Mesothelial cell of epicardium (in vitro differentiated cells): ENCODE results near the gene HDAC9. TPM values are rescaled to one million over a fixed set of nuclear protein-coding genes. Genes with fewer than 3 reads are reported as not detected.

Experiments used
- DNase-seq, 2 experiments: peaks; one replicate each; pipeline ENCODE4 v3.0.0; 2021; ENCODE audit warnings: low spot score in 2 of 2; ENCODE audit not compliant: unreplicated experiment in 2 of 2
- H3K27ac Mint-ChIP-seq: 2 replicates; pipeline ENCODE4 v1.8.0; 2021; ENCODE audit warnings: mixed read lengths
- H3K27me3 Mint-ChIP-seq: 2 replicates; pipeline ENCODE4 v1.8.0; 2021; ENCODE audit warnings: low read depth, mixed read lengths
- H3K36me3 Mint-ChIP-seq: 2 replicates; pipeline ENCODE4 v1.8.0; 2021; ENCODE audit warnings: mixed read lengths
- H3K4me1 Mint-ChIP-seq: 2 replicates; pipeline ENCODE4 v1.8.0; 2021; ENCODE audit warnings: mixed read lengths
- H3K4me3 Mint-ChIP-seq: 2 replicates; pipeline ENCODE4 v1.8.0; 2021; ENCODE audit warnings: mild to moderate bottlenecking, moderate library complexity, mixed read lengths
- H3K9me3 Mint-ChIP-seq: 2 replicates; pipeline ENCODE4 v1.8.0; 2021; ENCODE audit warnings: mixed read lengths
- CTCF ChIP-seq: fragments of 200-600 bp; sonication (generic); IDR thresholded peaks from one replicate; pipeline ENCODE4 v1.5.0; 2021; ENCODE audit warnings: antibody characterized with exemption; ENCODE audit not compliant: unreplicated experiment
- total RNA-seq: library from RNA; stranded (reverse); gene quantifications from 3 replicates; pipeline ENCODE4 v1.2.1, GENCODE V29; 2021

The HDAC9 gene
- total RNA-seq, 1 donor from 2014 or later, result 37.4 TPM

- Mint-ChIP-seq H3K36me3 (peaks cover 11% of the 10 kb centered on the region), H3K4me1 (peaks cover 79% of the 10 kb centered on the region), H3K27me3 (no peaks in the 10 kb centered on the region), H3K9me3 (peaks cover under 1% of the 10 kb centered on the region), H3K4me3 (no peak overlapping the region), H3K27ac (peak overlapping the region; percentile 82)
- TF ChIP-seq CTCF, result no peak
- no peak for DNase-seq
Observed at GRCh38 chr7:18653381-18654155, 158.0 kb downstream of the HDAC9 start.

DNA sequence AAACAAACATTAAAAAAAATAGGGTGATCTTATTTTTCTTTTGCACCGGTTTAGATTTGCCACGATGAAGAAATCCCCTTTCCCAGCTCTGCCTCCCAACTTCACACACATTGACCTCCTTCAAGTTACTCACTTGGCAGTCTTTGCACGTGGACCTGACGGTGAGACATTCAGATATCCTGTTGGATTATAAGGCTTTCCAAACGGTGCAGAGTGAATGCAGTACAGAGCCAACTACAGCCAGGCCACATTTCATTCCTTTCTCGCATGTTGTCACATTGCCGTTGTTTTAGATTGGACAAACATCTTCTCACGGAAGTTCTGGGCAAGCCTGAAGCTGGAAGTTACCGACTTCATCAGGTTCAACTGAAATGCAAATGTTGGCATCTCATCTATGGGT, 159.2 kb downstream of the HDAC9 start:
- no peak overlapping the region for H3K4me3 Mint-ChIP-seq
- TF ChIP-seq CTCF, result no peak
- DNase-seq, result no peak

GRCh38 chr7:18655506-18655905, 160.0 kb downstream of the HDAC9 start:
- TF ChIP-seq CTCF, result no peak
- Mint-ChIP-seq H3K27ac (peak overlapping the region; percentile 78), H3K36me3 (peaks cover 11% of the 10 kb centered on the region), H3K27me3 (no peaks in the 10 kb centered on the region), H3K4me1 (peaks cover 78% of the 10 kb centered on the region), H3K4me3 (no peak overlapping the region), H3K9me3 (peaks cover 3% of the 10 kb centered on the region)
- no peak for DNase-seq

More for the DNA sequence above, 159.2 kb downstream of the HDAC9 start:
- Mint-ChIP-seq H3K9me3 (no peaks in the 10 kb centered on the region), H3K4me1 (peaks cover 77% of the 10 kb centered on the region), H3K27ac (peak overlapping the region; percentile 89), H3K27me3 (no peaks in the 10 kb centered on the region), H3K36me3 (peaks cover 3% of the 10 kb centered on the region)

DNA sequence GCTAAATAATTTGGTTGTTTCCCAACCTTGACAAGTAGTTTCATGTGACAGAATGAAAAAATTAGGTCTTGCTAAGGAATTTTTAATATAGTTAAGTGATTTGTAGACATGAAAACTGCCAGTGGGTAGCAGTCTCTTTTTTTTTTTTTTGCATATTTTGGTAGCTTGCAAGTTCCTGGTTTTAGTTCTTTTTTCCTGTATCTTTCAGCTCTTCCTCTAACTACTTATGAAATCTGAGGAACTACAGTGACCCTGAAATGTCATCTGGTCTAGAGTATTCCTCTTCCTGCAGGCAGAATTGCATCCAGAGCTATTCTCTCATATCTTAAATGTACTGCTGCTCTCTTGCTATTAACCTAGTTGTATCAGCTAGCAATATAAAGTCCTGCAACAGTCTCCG, 160.4 kb downstream of the HDAC9 start:
- Mint-ChIP-seq H3K27ac (peak overlapping the region; percentile 78), H3K9me3 (peaks cover 7% of the 10 kb centered on the region), H3K36me3 (peaks cover 15% of the 10 kb centered on the region), H3K4me1 (peaks cover 76% of the 10 kb centered on the region), H3K27me3 (no peaks in the 10 kb centered on the region), H3K4me3 (no peak overlapping the region)
- TF ChIP-seq CTCF, result no peak
- no peak for DNase-seq

DNA sequence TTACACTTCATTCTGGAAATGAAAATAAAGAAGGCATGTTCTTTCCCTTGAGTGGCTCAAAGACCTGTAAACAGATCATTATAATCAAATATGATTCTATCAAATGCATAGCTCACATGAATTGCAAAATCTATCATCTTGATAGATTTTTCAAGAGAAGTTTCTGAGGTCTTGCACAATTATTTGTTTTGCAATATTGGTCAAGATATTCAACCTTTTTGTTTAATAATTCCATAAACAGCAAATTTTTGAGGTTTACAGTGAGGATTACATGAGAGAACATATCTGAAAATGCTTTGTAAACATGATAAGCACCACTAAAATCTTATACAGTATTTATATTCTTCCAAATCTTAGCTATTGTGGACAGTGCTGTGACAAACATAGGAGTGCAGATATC, 160.8 kb downstream of the HDAC9 start:
- H3K4me1 Mint-ChIP-seq, result peaks cover 74% of the 10 kb centered on the region
- H3K9me3 Mint-ChIP-seq, result peaks cover 11% of the 10 kb centered on the region
- H3K36me3 Mint-ChIP-seq, result peaks cover 18% of the 10 kb centered on the region
- peak overlapping the region; percentile 78 for H3K27ac Mint-ChIP-seq
- no peaks in the 10 kb centered on the region for H3K27me3 Mint-ChIP-seq
- no peak for TF ChIP-seq CTCF
- H3K4me3 Mint-ChIP-seq, result no peak overlapping the region
- no peak for DNase-seq
